ENCODE data around the gene LPP. TPM values are rescaled to one million over a fixed set of nuclear protein-coding genes. Genes with fewer than 3 reads are reported as not detected.

LPP gene
- total and polyA plus RNA-seq, 10 of the 15 experiments (the other 5 are each of a cell fraction or from before 2014, with no cell fraction given) = under 0.01 to 0.62 (median 0.03) TPM

GRCh38 chr3:188689101-188689574 is 535.2 kb downstream of the LPP start:
- Histone ChIP-seq H3K9ac (ENCODE audit: control insufficient read depth, insufficient read depth, low read length) (no peak overlapping the region), H4K20me1 (ENCODE audit: control insufficient read depth, insufficient read depth) (no peaks in the 10 kb centered on the region), H3K4me1 (ENCODE audit: control insufficient read depth, insufficient read depth, low read length) (no peaks in the 10 kb centered on the region), H3K4me3 (no peak overlapping the region), H3K27me3 (replicated peaks in 1 of 2; ENCODE audit: control insufficient read depth in 2 of 2, insufficient read depth in 2 of 2, low read length in 1 of 2) (peaks cover 0 to 4% of the 10 kb centered on the region in 2 experiments; a peak in 1 of 4 replicates), H2AFZ (ENCODE audit: control insufficient read depth, low read depth, low read length) (no peak overlapping the region), H3K79me2 (ENCODE audit: control insufficient read depth, insufficient read depth, low read length) (no peaks in the 10 kb centered on the region), H3K36me3 (ENCODE audit: control insufficient read depth in 2 of 2, insufficient read depth in 2 of 2, low read length in 1 of 2) (no peaks in the 10 kb centered on the region), H3K4me2 (ENCODE audit: control insufficient read depth, insufficient read depth) (no peak overlapping the region), H3K27ac (ENCODE audit: control insufficient read depth, insufficient read depth) (no peak overlapping the region), H3K9me3 (replicated peaks; ENCODE audit: control insufficient read depth, insufficient read depth, low read length) (no peaks in the 10 kb centered on the region)
- in situ Hi-C loops (cut with MboI) = no loop called here
- ChIA-PET RAD21 (ENCODE audit: unreplicated experiment) (no interaction called here), CTCF (no interaction called here), SMC1A (ENCODE audit: uncharacterized antibody, unreplicated experiment) (interaction anchor here (1.9 kb wide), 1 partner anchor 949 kb away, joined by 6 read pairs; no protein-coding TSS in a partner anchor), POLR2A (no interaction called here)
- no peak for FAIRE-seq
- no peak for ATAC-seq
- DNase-seq (ENCODE audit: low read depth, low spot score) = no peak
- intact Hi-C loops (cut with micrococcal nuclease; ENCODE audit: unreplicated experiment) = no loop called here
- TF ChIP-seq EP300 (IDR thresholded peaks at IDR 0.05; ENCODE audit: borderline replicate concordance in 1 of 2, control insufficient read depth in 1 of 2, low read depth in 2 of 2, low read length in 2 of 2) (no peak), SIN3A (IDR thresholded peaks at IDR 0.05; ENCODE audit: low read depth, low read length) (no peak), ZNF207 (IDR thresholded peaks at IDR 0.05; ENCODE audit: borderline replicate concordance) (no peak), HDGF (IDR thresholded peaks at IDR 0.05) (no peak), BRCA1 (IDR thresholded peaks at IDR 0.05; ENCODE audit: low read depth, low read length) (no peak), ZSCAN29 (IDR thresholded peaks at IDR 0.05) (no peak), NFYA (IDR thresholded peaks at IDR 0.05; ENCODE audit: borderline replicate concordance, low read depth, low read length) (no peak), HCFC1 (IDR thresholded peaks at IDR 0.05; ENCODE audit: low read length) (no peak), CBFB (IDR thresholded peaks at IDR 0.05; ENCODE audit: low read depth) (no peak), PRDM15 (CRISPR knock-in tag; IDR thresholded peaks at IDR 0.05) (no peak), CUX1 (IDR thresholded peaks at IDR 0.05; ENCODE audit: insufficient replicate concordance, low read depth, low read length) (no peak), IKZF2 (IDR thresholded peaks at IDR 0.05) (no peak), SIX5 (IDR thresholded peaks at IDR 0.05; ENCODE audit: low read depth, low read length, severe bottlenecking) (no peak)
- TF ChIP-seq, protein P1, sequence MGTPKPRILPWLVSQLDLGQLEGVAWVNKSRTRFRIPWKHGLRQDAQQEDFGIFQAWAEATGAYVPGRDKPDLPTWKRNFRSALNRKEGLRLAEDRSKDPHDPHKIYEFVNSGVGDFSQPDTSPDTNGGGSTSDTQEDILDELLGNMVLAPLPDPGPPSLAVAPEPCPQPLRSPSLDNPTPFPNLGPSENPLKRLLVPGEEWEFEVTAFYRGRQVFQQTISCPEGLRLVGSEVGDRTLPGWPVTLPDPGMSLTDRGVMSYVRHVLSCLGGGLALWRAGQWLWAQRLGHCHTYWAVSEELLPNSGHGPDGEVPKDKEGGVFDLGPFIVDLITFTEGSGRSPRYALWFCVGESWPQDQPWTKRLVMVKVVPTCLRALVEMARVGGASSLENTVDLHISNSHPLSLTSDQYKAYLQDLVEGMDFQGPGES (IDR thresholded peaks at IDR 0.05) = no peak
- BruUV-seq (replicated peaks) = no TSS peak
- WGBS (ENCODE audit: insufficient coverage, insufficient replicate concordance, low lambda C conversion rate, missing lambda C conversion rate) = 0% methylated on average over 2 of the region's 2 CpGs

Data from GM12878 (cell line).